Germinal center (tissue), 1 donor: ENCODE data around the gene MGAT1.

ENCODE experiments used
- DNase-seq: peaks from one replicate; pipeline ENCODE4 v3.0.0; 2012; ENCODE audit warnings: mixed read lengths, low spot score

MGAT1 gene

GRCh38 chr5:180823940-180824629, 21.5 kb upstream of the MGAT1 start:
- DNase-seq = no peak

- DNase-seq = no peak
Observed at GRCh38 chr5:180823346-180823745, 20.7 kb upstream of the MGAT1 start.

- no peak for DNase-seq
Observed at GRCh38 chr5:180821538-180821937, 18.9 kb upstream of the MGAT1 start.

GRCh38 chr5:180820788-180821321, 18.2 kb upstream of the MGAT1 start:
- peak; percentile 58 for DNase-seq

GRCh38 chr5:180818677-180819341, 16.2 kb upstream of the MGAT1 start:
- no peak for DNase-seq

GRCh38 chr5:180817893-180818674, 15.5 kb upstream of the MGAT1 start:
- no peak for DNase-seq

DNA sequence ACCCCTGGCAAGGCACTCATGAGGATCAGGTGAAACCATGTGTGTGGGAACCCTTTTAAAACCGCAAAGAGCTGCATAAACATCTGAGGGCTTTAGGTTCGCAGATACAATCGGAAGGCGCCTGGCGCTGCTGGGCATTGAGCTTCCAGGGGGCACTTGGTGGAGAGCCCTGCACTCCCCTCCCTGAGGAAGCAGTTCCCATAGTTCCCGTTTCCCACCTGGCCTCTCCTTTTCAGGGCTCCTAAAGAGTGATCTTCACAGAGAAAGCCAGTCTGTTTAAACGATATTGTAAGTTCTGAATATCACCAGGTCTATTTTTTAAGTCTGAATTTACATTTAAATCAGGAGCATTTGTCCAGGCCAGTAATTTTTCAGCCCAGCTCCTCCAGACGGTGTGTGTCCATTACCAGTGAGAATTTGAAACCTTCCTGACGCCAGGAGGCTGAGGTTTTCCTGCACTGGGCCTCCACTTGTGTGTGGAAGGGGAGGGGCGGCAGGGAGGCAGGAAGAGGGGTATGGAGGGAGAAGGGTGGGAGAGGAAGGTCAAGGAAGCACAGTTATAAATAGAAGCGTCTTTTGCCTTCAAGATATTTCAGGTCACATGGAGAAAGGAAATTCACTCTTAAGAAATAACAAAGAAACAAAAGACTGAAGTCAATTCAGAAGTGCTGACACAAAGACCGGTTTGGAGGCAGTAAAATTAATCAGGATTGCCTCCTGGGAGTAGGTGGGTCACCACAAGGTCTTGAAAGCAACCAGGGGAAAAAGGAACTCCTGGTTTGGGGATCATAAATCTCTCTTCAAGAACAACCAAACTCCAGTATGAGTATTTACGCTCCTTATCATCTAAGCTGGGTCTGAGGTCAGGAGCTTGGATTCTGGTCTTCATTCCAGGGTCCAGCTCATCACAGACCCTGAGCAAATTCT, 14.3 kb upstream of the MGAT1 start:
- no peak for DNase-seq

DNA sequence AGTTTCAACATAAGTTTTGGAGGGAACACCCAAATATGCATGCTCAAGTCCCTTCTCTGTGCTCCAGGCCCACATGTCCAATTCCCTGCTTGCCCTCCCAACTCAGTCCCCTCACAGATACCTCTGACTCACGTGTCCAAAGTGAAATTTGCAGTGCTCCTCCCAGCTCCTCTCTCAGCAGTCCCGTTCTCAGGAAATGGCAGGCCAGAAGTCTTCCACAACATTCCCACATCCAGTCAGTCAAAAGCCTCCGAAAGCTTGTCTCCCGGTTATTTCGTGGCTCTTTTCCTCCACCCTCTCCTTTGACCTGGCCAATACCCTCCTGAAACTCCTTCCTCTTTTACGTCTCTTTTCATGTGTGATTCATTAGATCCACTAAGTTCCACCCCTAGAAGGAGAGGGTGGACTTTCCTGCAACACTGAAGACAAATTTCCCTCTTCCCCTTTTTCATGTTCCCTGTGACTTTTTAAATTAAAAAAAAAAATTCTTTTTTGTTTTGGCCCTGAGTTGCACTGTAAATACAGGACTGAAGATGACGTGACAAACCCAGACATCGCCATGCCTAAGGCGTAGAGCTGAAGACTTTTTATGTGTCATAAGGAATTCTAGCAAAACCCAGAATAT, 12.8 kb upstream of the MGAT1 start:
- DNase-seq = no peak

- DNase-seq = no peak
Observed at GRCh38 chr5:180813420-180813819, 10.8 kb upstream of the MGAT1 start.

DNA sequence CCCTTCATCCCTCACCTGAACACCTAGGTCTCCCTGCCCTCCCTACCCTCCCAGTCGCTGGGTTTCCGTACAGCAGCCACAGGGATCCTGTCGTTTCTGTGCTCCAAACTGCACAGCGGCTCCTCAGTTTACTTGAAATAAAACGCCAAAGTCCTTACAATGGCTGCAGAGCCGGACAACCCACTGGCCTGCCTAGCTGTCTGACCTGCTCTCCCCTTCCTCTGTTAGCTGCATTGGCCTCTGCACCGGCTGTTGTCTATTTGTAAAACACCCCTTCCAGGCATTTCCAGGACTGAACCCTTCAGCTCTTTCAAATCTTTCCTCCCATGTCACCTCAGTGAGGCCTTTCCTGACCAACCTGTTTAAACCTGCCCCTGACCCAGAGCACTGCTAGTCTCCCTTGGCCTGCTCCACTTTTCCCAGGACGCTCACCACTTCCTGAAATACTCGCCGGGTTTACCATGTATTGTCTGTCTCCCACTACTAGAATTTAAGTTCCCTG, 9.1 kb upstream of the MGAT1 start:
- no peak for DNase-seq

- DNase-seq = no peak
Observed at GRCh38 chr5:180810959-180811622, 8.5 kb upstream of the MGAT1 start.

DNA sequence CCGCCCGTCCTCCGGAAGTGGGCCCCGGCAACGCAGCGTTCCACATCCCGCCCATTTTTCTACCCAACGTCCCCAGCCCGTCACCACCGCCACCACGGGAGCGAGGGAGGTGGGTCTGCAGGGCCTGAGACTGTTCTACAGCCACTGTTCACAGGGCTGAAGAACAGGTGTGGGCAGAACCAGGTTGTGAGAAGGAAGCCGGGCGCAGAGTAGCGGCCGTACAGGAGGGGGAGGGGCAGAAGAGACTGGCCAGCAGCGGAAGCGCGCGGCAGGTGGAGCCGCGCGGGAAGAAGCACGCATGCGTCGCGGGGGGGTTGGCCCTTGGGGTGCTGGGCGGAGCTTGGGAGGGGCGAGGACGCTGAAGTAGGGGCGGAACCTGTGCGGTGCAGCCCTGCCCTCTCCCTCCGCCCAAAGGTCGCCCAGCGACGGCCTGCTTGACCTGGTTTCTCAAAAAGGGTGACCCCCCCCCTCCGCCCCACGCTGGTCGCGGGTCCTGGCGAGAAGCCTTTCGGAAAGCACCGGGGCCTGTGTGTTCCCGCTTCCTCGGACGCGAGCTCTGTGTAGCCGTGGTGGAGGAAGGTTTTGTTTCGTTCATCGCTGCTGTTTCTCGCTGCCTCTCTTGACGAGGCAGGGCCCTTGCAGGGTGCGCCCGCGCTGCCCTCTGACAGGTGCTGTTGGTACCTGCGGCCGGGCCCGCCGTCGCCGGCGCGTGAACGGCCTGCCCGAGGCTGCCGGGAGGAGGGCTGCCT, 7.8 kb upstream of the MGAT1 start:
- DNase-seq = peak; percentile 96

- peak; percentile 93 for DNase-seq
Observed at GRCh38 chr5:180809403-180810209, 7.0 kb upstream of the MGAT1 start.

DNA sequence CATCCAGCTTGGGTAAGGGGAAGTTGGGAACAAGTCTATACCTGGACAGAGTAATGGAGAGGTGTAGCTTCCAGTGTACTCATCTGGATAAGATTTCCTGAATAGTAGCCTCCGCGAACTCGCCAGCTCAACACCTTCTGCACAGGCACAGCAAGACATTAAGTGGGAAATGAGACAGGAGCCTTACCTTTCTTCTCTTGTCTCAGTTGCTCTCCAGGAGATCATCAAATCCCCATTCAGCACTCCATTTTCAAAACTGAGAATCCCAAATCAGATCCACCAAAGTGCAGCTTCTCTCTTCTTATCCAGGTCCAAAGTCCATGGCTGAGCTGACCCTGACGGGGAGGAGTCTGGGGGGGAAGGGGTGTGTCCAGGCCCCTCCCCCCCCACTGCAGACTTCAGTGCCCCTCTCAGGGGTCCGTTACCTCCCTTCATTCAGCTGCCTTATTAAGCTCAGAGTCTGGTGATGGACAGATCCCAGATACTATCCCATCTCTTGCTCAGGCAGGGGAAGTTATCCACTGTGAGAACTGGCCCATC, 5.9 kb upstream of the MGAT1 start:
- no peak for DNase-seq

DNA sequence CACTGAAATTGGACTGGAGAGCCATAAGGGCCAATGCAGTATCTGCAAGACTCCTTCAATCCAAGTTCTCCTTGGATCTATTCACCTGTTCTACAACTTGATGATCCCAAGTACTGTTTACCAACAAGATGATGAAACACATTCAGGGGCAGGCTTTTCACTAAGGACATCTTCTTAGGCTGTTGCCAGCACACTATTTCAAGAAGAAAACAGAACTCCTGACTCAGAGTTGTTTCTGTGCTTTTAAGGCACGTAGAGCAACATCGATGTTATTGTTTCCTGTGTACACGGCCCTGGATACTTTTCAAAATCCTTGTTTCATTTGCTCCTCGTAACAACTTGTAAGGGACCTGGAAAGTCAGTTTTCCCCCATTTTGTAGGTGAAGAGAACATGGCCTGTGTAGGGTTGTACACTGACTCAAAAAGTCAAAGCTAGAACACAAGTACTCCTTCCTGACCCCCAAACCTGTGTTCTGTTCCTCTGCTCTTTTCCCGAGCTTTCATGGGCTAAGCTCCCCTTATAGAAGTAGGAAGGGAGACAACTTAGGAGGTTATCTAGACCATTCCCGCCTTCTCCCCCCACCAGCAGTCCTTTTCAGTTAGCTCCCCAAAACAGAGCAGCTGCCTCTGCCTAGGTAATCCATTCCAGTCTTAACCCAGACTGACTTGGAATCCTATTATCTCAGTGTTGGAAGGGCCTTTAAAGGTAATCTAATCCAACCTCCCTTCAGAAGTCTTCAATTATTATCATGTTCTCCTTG, 5.2 kb upstream of the MGAT1 start:
- no peak for DNase-seq

GRCh38 chr5:180807046-180807445, 4.4 kb upstream of the MGAT1 start:
- DNase-seq = no peak

DNA sequence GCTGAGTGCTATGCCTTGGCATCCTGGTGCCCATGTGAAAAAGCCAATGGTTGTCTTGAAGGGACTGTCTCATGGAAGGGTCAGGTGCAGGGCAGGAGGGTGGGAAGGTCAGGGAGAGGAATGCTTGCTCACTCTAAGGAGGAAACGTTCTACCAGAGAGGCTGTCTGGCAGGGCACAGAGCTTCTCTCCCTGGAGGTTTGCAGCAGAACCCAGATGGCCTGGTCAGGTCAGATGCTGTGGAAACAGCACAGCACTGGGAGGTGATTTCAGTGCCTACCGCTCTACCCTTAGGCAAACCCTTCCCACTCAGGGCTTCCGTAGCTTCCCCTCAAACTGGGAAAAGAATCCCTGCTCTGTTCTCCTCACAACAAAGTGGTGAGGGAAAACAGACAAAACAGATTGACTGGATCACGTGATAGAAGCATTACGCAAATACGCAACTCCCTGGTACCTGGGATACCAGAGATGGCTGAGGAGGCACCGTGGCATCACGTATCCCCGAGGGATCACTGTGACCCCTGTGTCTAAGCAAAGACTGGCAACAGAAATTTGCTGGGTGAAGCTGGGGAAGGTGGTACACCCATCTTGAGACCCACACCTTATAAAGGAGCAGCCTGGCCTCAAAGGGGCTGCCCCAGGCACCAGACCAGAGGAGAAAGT, 3.9 kb upstream of the MGAT1 start:
- no peak for DNase-seq
